ENCODE measurements around the gene BCR.

GRCh38 chr22:23236440-23237184, 56.3 kb downstream of the BCR start:
- TF ChIP-seq POLR2A (IDR thresholded peaks at IDR 0.05; ENCODE audit: low read length) (no peak), GATA1 (IDR thresholded peaks at IDR 0.05; ENCODE audit: low read depth, low read length) (no peak)
